Parathyroid adenoma (tissue), 2 donors: ENCODE results near the gene DOLK.

Source experiments
- H2AFZ ChIP-seq: fragments of 300-600 bp; sonication (generic); one replicate; pipeline ENCODE4 v1.7.0; 2017; ENCODE audit warnings: antibody characterized with exemption, mild to moderate bottlenecking
- H3K27ac ChIP-seq: fragments of 300-600 bp; sonication (generic); one replicate; pipeline ENCODE4 v1.7.0; 2017
- H3K27me3 ChIP-seq: fragments of 300-600 bp; sonication (generic); one replicate; pipeline ENCODE4 v1.7.0; 2017; ENCODE audit warnings: low read length; ENCODE audit not compliant: control insufficient read depth, insufficient read depth
- H3K36me3 ChIP-seq: fragments of 300-600 bp; sonication (generic); one replicate; pipeline ENCODE4 v1.7.0; 2017; ENCODE audit warnings: low read length; ENCODE audit not compliant: control insufficient read depth, insufficient read depth
- H3K4me1 ChIP-seq: fragments of 300-600 bp; sonication (generic); one replicate; pipeline ENCODE4 v1.7.0; 2017; ENCODE audit warnings: control low read depth
- H3K4me2 ChIP-seq: fragments of 300-600 bp; sonication (generic); one replicate; pipeline ENCODE4 v1.7.0; 2017; ENCODE audit warnings: low read length
- H3K4me3 ChIP-seq: fragments of 300-600 bp; sonication (generic); one replicate; pipeline ENCODE4 v1.7.0; 2017; ENCODE audit warnings: low read depth, low read length
- H3K79me2 ChIP-seq: fragments of 300-600 bp; sonication (generic); one replicate; pipeline ENCODE4 v1.7.0; 2017; ENCODE audit warnings: control low read depth
- H3K9ac ChIP-seq: fragments of 300-600 bp; sonication (generic); one replicate; pipeline ENCODE4 v1.7.0; 2017; ENCODE audit warnings: mild to moderate bottlenecking
- H3K9me3 ChIP-seq: fragments of 300-600 bp; sonication (generic); one replicate; pipeline ENCODE4 v1.7.0; 2017; ENCODE audit warnings: low read length; ENCODE audit not compliant: control insufficient read depth
- TF ChIP-seq, protein P1 (sequence below): fragments of 300-600 bp; sonication (generic); IDR thresholded peaks from one replicate; pipeline ENCODE4 v1.7.0; 2017; ENCODE audit warnings: antibody characterized with exemption, mild to moderate bottlenecking
- donor health status: primary hyperparathyroidism.

Gene DOLK

DNA sequence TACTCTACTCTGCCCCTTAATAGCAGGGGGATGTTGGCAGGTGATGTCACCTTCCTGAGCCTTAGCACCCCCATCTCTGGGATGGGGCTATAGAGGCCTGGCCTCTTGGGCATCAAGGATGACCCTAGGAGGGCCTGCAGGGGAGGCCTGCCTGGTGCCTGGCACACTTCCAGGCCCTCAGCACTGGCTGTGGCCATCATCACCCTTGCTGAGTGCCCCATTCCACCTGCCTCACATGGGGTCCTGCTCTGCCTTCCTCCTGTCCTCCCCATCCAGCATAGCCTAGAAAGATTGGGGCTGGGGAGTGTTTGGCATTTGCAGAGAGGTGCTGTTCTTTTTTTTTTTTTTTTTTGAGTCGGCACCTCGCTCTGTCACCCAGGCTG, 44.3 kb downstream of the DOLK start:
- no peak overlapping the region for H2AFZ ChIP-seq
- TF ChIP-seq, protein P1, sequence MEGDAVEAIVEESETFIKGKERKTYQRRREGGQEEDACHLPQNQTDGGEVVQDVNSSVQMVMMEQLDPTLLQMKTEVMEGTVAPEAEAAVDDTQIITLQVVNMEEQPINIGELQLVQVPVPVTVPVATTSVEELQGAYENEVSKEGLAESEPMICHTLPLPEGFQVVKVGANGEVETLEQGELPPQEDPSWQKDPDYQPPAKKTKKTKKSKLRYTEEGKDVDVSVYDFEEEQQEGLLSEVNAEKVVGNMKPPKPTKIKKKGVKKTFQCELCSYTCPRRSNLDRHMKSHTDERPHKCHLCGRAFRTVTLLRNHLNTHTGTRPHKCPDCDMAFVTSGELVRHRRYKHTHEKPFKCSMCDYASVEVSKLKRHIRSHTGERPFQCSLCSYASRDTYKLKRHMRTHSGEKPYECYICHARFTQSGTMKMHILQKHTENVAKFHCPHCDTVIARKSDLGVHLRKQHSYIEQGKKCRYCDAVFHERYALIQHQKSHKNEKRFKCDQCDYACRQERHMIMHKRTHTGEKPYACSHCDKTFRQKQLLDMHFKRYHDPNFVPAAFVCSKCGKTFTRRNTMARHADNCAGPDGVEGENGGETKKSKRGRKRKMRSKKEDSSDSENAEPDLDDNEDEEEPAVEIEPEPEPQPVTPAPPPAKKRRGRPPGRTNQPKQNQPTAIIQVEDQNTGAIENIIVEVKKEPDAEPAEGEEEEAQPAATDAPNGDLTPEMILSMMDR: no peak
- H3K4me2 ChIP-seq: no peak overlapping the region
- no peaks in the 10 kb centered on the region for H3K9me3 ChIP-seq
- H3K4me1 ChIP-seq: no peaks in the 10 kb centered on the region
- H3K27ac ChIP-seq: no peak overlapping the region
- H3K27me3 ChIP-seq: no peaks in the 10 kb centered on the region
- no peaks in the 10 kb centered on the region for H3K36me3 ChIP-seq
- no peak overlapping the region for H3K9ac ChIP-seq
- H3K4me3 ChIP-seq: no peak overlapping the region
- H3K79me2 ChIP-seq: peaks cover 2% of the 10 kb centered on the region

DNA sequence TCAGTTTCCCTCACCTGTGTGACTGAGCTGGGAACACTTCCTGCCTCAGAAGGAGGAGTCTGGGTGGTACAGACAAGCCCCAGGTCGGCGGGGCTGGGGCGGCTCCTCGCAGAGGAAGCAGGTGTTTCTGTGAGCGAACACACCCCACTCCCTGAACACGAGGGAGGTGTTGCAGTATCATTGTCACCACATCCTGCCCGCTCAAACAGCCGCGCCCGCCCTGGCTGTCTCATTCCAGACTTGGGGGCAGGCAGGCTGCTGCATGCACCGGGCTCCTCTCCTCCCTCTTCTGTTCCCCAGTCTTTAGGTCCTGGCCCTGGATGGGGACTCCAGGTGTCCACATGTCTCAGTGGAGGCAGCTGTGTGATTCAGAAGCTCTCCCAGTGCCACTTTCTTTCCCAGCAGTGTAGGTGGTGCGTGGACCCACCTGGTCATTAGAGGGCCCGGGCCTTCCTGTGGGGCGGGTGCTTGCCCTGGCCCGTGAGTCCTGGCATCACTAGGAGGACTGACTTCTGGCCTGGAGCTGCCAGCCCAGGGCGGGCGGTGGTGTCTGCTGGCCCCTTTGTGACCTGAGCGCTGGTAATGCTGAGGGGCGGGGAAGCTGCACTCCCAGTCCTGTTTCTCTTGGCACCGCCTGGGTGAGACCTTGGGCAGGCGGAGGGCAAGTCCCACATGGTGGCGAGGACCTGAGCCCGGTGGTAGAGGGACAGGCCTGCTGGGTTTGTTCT, 44.9 kb downstream of the DOLK start:
- Histone ChIP-seq H3K4me1 (no peaks in the 10 kb centered on the region), H3K4me3 (no peak overlapping the region)

DNA sequence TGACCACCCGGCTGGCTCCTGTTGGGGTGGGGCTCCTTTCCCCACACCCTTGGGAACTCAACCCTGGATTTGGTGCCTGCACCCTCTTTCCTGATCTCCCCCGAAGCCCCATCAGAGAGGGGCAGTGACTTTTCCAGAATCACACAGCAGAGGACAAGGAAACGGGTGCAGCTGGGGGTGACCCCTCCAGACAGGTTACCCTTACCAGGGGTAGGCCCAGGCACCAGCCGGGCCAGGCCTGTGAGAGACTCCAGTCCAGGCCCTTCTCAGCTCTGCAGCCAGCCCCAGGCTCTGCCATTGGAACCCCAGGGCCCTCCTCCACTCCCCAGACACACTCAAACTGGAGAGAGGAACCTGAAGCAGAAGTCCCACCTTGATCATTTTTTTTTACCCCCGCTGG, 45.6 kb downstream of the DOLK start:
- H3K27me3 ChIP-seq: no peaks in the 10 kb centered on the region
- peaks cover 2% of the 10 kb centered on the region for H3K79me2 ChIP-seq
- H3K9me3 ChIP-seq: no peaks in the 10 kb centered on the region
- TF ChIP-seq, protein P1: no peak
- no peak overlapping the region for H3K4me2 ChIP-seq
- no peaks in the 10 kb centered on the region for H3K36me3 ChIP-seq
- no peak overlapping the region for H3K9ac ChIP-seq
- H2AFZ ChIP-seq: no peak overlapping the region
- no peaks in the 10 kb centered on the region for H3K4me1 ChIP-seq
- H3K27ac ChIP-seq: no peak overlapping the region
- no peak overlapping the region for H3K4me3 ChIP-seq

More for the DNA sequence above, 44.9 kb downstream of the DOLK start:
- no peaks in the 10 kb centered on the region for H3K9me3 ChIP-seq
- no peak overlapping the region for H3K27ac ChIP-seq
- no peak overlapping the region for H3K4me2 ChIP-seq
- no peaks in the 10 kb centered on the region for H3K36me3 ChIP-seq
- no peak overlapping the region for H2AFZ ChIP-seq
- TF ChIP-seq, protein P1: no peak
- no peak overlapping the region for H3K9ac ChIP-seq
- H3K27me3 ChIP-seq: no peaks in the 10 kb centered on the region
- peaks cover 2% of the 10 kb centered on the region for H3K79me2 ChIP-seq

DNA sequence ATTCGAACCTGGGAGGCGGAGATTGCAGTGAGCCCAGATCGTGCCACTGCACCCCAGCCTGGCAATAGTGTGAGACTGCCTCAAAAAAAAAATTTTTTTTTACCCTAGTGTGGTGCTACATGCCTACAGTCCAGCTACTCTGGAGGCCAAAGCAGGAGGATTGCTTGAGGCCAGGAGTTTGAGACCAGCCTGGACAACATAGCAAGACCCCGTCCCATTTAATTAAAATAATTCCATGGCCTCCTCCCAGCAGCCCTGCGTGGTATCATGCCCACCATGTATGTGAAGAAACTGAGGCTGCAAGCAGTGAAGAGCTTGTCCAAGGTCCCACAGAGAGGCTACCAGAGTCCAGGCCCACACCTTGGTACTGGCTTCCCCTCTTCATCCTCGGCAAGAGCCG, 46.0 kb downstream of the DOLK start:
- no peaks in the 10 kb centered on the region for H3K36me3 ChIP-seq
- TF ChIP-seq, protein P1: no peak
- H3K4me1 ChIP-seq: no peaks in the 10 kb centered on the region

More for the DNA sequence above, 46.0 kb downstream of the DOLK start:
- no peak overlapping the region for H3K9ac ChIP-seq
- H3K4me3 ChIP-seq: no peak overlapping the region
- H3K27me3 ChIP-seq: no peaks in the 10 kb centered on the region
- H3K79me2 ChIP-seq: peaks cover 2% of the 10 kb centered on the region
- H3K27ac ChIP-seq: no peak overlapping the region
- H2AFZ ChIP-seq: no peak overlapping the region
- no peaks in the 10 kb centered on the region for H3K9me3 ChIP-seq
- no peak overlapping the region for H3K4me2 ChIP-seq
